Nephron (organoid): ENCODE data around the gene ATP2B3.

Experiments
- H3K27ac Mint-ChIP-seq, 3 experiments: 2 replicates each; pipeline ENCODE4 v1.8.0; 2020; ENCODE audit warnings: mixed read lengths in 3 of 3, mild to moderate bottlenecking in 2 of 3, moderate library complexity in 1 of 3
- H3K27me3 Mint-ChIP-seq: 2 replicates; pipeline ENCODE4 v1.8.0; 2021; ENCODE audit warnings: low read depth, mild to moderate bottlenecking, moderate library complexity, mixed read lengths
- H3K36me3 Mint-ChIP-seq: 2 replicates; pipeline ENCODE4 v1.8.0; 2020; ENCODE audit warnings: low read depth, mixed read lengths
- H3K4me1 Mint-ChIP-seq: 2 replicates; pipeline ENCODE4 v1.8.0; 2020; ENCODE audit warnings: mixed read lengths
- H3K4me3 Mint-ChIP-seq, 3 experiments: 2 replicates each; pipeline ENCODE4 v1.8.0; 2020; ENCODE audit warnings: mild to moderate bottlenecking in 3 of 3, mixed read lengths in 3 of 3, moderate library complexity in 2 of 3
- H3K9me3 Mint-ChIP-seq: 2 replicates; pipeline ENCODE4 v1.8.0; 2020; ENCODE audit warnings: mixed read lengths
- CTCF ChIP-seq, 3 experiments: fragments of 200-600 bp; sonication (generic); IDR thresholded peaks; one replicate each; pipeline ENCODE4 v1.5.0; 2021; ENCODE audit warnings: antibody characterized with exemption in 3 of 3; ENCODE audit not compliant: unreplicated experiment in 3 of 3

The ATP2B3 gene

DNA sequence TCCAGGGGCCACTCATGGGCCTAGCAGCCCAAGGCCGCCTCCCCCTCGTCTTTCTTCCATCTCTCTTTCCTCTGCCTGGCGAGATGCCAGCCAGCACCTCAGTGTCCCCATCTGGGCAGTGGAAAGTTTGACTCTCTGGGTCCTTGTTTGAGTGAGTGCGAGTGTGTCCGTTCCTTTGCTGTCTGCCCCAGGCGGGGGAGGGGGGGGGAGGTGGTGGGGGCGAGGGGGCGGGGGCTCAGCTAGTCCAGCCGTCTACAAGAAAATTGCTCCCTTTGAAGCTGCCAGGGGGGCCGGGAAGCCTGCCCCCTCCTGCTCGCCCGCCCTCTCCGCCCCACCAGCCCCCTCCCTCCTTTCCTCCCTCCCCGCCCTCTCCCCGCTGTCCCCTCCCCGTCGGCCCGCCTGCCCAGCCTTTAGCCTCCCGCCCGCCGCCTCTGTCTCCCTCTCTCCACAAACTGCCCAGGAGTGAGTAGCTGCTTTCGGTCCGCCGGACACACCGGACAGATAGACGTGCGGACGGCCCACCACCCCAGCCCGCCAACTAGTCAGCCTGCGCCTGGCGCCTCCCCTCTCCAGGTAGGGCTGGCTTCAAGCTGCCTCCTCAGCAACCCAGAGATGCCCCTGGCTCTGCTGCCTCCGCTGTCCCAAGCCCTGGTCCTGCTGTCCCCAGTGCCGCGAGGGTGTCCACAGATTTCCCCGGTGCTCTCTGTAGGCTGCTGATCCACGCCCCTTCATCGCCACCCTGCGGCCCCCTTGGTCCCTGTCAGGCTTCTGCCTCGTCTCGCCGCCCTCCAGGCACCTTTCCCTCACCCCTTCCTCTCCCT lies 22.7 kb upstream of the ATP2B3 start, which contains the start of gene BGN:
TSS of gene BGN (plus strand) at position 440 of the 821 bp plus-strand sequence. CDS start 9,652 bp downstream, outside the sequence.
- H3K9me3 Mint-ChIP-seq, result peaks cover 6% of the 10 kb centered on the region
- no peaks in the 10 kb centered on the region for H3K36me3 Mint-ChIP-seq
- H3K4me3 Mint-ChIP-seq, result peak within 1 kb of the TSS; percentile 80 to 86 (median 86)
- peak within 1 kb of the TSS; percentile 82 to 93 (median 86) for H3K27ac Mint-ChIP-seq
- TF ChIP-seq CTCF (IDR thresholded peaks at IDR 0.05; ENCODE audit: unreplicated experiment in 3 of 3), result peak; percentile 40 to 53 (median 45)
- H3K4me1 Mint-ChIP-seq, result peaks cover 10% of the 10 kb centered on the region
- no peaks in the 10 kb centered on the region for H3K27me3 Mint-ChIP-seq

DNA sequence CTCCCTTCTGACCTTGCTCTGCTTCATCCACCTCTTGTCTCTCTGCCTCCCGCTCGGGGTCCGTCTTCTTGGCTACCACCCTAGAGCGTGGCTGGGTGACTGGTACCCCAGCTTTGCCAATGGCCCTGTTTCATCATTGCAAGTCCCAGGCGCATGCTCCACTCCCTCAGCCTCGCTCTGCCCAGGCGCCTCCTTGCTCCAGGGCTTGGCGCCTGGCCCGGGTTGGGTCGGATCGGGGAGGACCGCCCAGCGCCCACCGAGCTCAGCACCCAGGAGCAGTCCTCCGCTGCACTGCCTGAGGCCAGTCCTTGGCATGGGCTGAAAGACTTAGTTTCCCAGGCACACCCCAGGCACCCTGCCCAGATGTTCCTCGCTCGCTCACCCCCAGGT lies 22.1 kb upstream of the ATP2B3 start:
- Mint-ChIP-seq H3K9me3 (peaks cover 6% of the 10 kb centered on the region), H3K4me1 (peaks cover 12% of the 10 kb centered on the region), H3K36me3 (peaks cover under 1% of the 10 kb centered on the region), H3K27ac (peak overlapping the region; percentile 82 to 86 (median 85)), H3K4me3 (peak overlapping the region; percentile 80 to 86 (median 86)), H3K27me3 (no peaks in the 10 kb centered on the region)
- no peak for TF ChIP-seq CTCF (IDR thresholded peaks at IDR 0.05; ENCODE audit: unreplicated experiment in 3 of 3)

DNA sequence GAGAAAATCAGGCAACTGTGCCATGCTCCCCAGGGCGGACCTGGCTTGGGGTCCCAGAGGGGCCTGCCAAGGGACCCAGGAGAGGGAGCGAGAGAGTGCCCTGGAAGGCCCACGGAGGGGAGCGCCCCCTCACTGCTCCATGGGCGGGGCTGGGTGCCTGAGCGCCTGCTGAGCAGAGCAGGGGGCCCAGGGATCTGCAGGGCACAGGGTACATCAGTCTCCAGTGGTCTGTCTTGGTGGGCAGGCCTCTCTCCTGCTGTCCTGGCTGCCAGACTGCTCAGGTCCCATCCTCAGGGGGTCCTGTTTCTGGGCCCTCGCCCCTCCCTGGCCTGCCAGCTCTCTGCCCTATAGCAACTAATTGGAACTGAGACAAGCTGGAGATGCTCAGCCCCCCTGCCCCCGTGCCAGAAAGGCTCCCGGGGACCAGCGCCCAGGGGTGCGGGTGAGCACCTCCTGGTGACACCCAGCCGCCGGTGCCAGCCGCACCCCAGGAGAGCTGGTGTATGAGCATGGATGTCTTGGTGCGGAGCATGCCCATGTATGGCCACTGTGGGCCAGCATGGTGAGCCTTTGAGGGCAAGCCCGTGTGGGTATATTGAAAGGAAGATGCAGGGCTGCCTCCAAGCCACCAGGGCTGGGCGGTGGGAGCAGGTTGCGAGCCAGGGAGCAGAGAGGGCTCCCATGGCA lies 21.4 kb upstream of the ATP2B3 start:
- H3K9me3 Mint-ChIP-seq, result peaks cover 13% of the 10 kb centered on the region

GRCh38 chrX:153496590-153496959 lies 20.9 kb upstream of the ATP2B3 start:
- Mint-ChIP-seq H3K36me3 (peaks cover 8% of the 10 kb centered on the region), H3K27ac (no peak overlapping the region), H3K9me3 (peaks cover 13% of the 10 kb centered on the region), H3K27me3 (no peaks in the 10 kb centered on the region), H3K4me1 (peaks cover 20% of the 10 kb centered on the region), H3K4me3 (peak overlapping the region in 2 of 3 experiments; percentile 19 to 21)
- TF ChIP-seq CTCF (IDR thresholded peaks at IDR 0.05; ENCODE audit: unreplicated experiment in 3 of 3), result no peak

More for the DNA sequence above, 21.4 kb upstream of the ATP2B3 start:
- H3K4me1 Mint-ChIP-seq, result peaks cover 19% of the 10 kb centered on the region
- no peak for TF ChIP-seq CTCF (IDR thresholded peaks at IDR 0.05; ENCODE audit: unreplicated experiment in 3 of 3)
- no peak overlapping the region for H3K27ac Mint-ChIP-seq
- H3K27me3 Mint-ChIP-seq, result no peaks in the 10 kb centered on the region
- peak overlapping the region; percentile 80 to 86 (median 86) for H3K4me3 Mint-ChIP-seq
- H3K36me3 Mint-ChIP-seq, result peaks cover 7% of the 10 kb centered on the region

DNA sequence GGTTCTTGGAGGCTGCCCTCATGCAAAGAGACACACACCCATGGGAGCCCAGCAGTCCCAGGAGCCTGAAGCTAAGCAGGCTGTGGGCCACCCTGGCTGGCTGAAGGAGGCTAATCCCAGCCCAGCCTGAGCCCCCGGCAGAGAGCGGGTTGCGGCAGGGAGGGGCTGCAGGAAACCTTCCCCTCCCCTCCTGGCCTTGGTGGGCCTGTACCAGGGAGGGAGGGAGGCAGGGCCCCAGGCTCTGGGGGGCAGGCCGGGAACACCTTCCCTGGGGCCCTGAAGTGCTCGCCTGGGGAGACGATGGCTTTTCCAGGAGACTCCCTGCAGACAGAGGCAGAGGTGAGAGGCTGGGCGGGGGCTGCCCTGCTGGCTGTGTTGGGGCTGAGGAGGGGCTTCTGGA lies 19.0 kb upstream of the ATP2B3 start:
- Mint-ChIP-seq H3K27me3 (no peaks in the 10 kb centered on the region), H3K9me3 (peaks cover 13% of the 10 kb centered on the region), H3K36me3 (peaks cover 8% of the 10 kb centered on the region), H3K4me1 (peaks cover 20% of the 10 kb centered on the region), H3K27ac (peak overlapping the region in 1 of 3 experiments; percentile 21), H3K4me3 (peak overlapping the region in 1 of 3 experiments; percentile 66)
- TF ChIP-seq CTCF (IDR thresholded peaks at IDR 0.05; ENCODE audit: unreplicated experiment in 3 of 3), result no peak
